Adrenal gland (tissue), 12 donors: Measurements from ENCODE around the gene FAM120C. TPM values are rescaled to one million over a fixed set of nuclear protein-coding genes. Genes with fewer than 3 reads are reported as not detected.

Experiments used
- DNase-seq, 7 donors: peaks; one replicate each; pipeline ENCODE4 v3.0.0-alpha.2; 2019 to 2020
- H3K27ac ChIP-seq, 5 donors: fragments of 200-600 bp; sonication (generic) in 4 of 5; 1 replicate in 3 of 5; 2 replicates in 2 of 5; pipeline versions ENCODE4 v1.5.1 to v1.8.0; 2016 to 2020; ENCODE audit warnings: mild to moderate bottlenecking in 1 of 5
- H3K27me3 ChIP-seq: fragments of 200-600 bp; 2 replicates; pipeline ENCODE4 v1.8.0; 2021
- H3K36me3 ChIP-seq, 2 donors: fragments of 200-600 bp; replicated peaks in 1 of 2; 1 replicate in 1 of 2; 2 replicates in 1 of 2; pipeline versions ENCODE4 v1.5.1 to v1.8.0; 2018 to 2022
- H3K4me1 ChIP-seq, 2 donors: fragments of 200-600 bp; replicated peaks in 1 of 2; 1 replicate in 1 of 2; 2 replicates in 1 of 2; pipeline versions ENCODE4 v1.5.1 to v1.8.0; 2018 to 2021
- H3K4me3 ChIP-seq, 4 donors: fragments of 200-600 bp; sonication (generic) in 3 of 4; one replicate each; pipeline ENCODE4 v1.5.1; 2016 to 2018
- H3K9me3 ChIP-seq, 3 donors: fragments of 200-600 bp; sonication (generic) in 1 of 3; replicated peaks in 1 of 3; 1 replicate in 2 of 3; 2 replicates in 1 of 3; pipeline versions ENCODE4 v1.5.1 to v1.8.0; 2016 to 2021
- POLR2A ChIP-seq, 2 donors: fragments of 450-650 bp; IDR thresholded peaks; one replicate each; pipeline ENCODE4 v1.6.1; 2017; ENCODE audit warnings: antibody characterized with exemption in 2 of 2, mild to moderate bottlenecking in 2 of 2, moderate library complexity in 1 of 2
- WGBS, 4 donors: extraction: QIAGEN DNeasy Blood & Tissue Kit in 2 of 4; methylation state at CpG; one replicate each; pipeline versions ENCODE4 v1.1.5 to v1.1.7; 2013 to 2017; 5-methylcytosine and 5-hydroxymethylcytosine counted together
- intact Hi-C, 2 donors: fragments of 100-400 bp; cut with DNase I; formaldehyde crosslinking; loops; one replicate each; pipeline versions ENCODE4 v1.14.1 to v1.15.0; 2022 to 2023
- polyA plus RNA-seq, 3 donors: library from polyadenylated mRNA; stranded (reverse); fragments of 200-250 nt in 2 of 3; fragments of 350-450 nt in 1 of 3; fragmentation: Illumina TruSeq in 1 of 3; extraction: RNeasy Lipid Tissue Mini Kit (QIAGEN cat#74804) in 1 of 3; gene quantifications; one replicate each; pipeline ENCODE4 v1.2.3, GENCODE V29; 2013 to 2014
- total RNA-seq, 9 donors: library from RNA; depleted of rRNA in 4 of 9; stranded (reverse); fragments of >200 nt in 4 of 9; fragments of 120-200 nt in 1 of 9; fragmentation: NEBNext Ultra II Directional in 1 of 9; extraction: Animal tissue kit (Norgen Biotek cat#: 25700) in 1 of 9; gene quantifications; one replicate each; pipeline versions ENCODE4 v1.1.0 to v1.2.4, GENCODE V29; 2013 to 2023
- TF ChIP-seq, protein P1 (sequence below), 6 experiments: fragments of 450-650 bp in 4 of 6; fragments of 200-600 bp in 2 of 6; sonication (generic) in 1 of 6; IDR thresholded peaks; 1 replicate in 5 of 6; 2 replicates in 1 of 6; pipeline versions ENCODE4 v1.5.1 to v1.8.0; 2016 to 2021; ENCODE audit warnings: antibody characterized with exemption in 6 of 6, mild to moderate bottlenecking in 2 of 6, moderate library complexity in 1 of 6
- donor health status: healthy with polysubstance abuse.
- donor health status: Bipolar disorder and iron deficiency.
- donor health status: DM: yes; HTN: yes; CAD: no.
- donor health status: DM: no; HTN: no; CAD: no.
- donor health status: DM: no; HTN: no; CAD: no.
- donor health status: DM: yes; HTN: yes; CAD: no.

Gene FAM120C
- total and polyA plus RNA-seq, 12 donors = 6.3 to 18.8 (median 12.3) TPM

DNA sequence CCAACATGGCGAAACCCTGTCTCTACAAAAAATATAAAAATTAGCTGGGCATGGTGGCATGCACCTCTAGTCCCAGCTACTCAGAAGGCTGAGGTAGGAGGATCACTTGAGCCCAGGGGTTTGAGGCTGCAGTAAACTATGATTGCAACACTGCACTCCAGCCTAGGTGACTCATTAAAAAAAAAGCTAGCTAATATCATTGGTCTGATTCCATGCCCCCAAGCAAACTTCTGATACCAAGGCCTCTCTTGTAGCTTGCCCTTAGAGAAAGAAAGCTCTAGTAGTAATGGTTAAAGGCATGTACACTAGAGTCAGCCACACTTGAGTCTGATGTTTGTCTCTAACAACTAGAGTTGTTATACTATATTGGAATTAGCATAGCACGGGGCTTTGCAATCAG, 106.2 kb downstream of the FAM120C start:
- no peak overlapping the region for H3K4me3 ChIP-seq
- no peaks in the 10 kb centered on the region for H3K9me3 ChIP-seq
- no peak overlapping the region for H3K27ac ChIP-seq
- no peaks in the 10 kb centered on the region for H3K27me3 ChIP-seq
- intact Hi-C loops = no loop called here
- H3K4me1 ChIP-seq = no peaks in the 10 kb centered on the region
- TF ChIP-seq POLR2A (IDR thresholded peaks at IDR 0.05) = no peak
- TF ChIP-seq, protein P1, sequence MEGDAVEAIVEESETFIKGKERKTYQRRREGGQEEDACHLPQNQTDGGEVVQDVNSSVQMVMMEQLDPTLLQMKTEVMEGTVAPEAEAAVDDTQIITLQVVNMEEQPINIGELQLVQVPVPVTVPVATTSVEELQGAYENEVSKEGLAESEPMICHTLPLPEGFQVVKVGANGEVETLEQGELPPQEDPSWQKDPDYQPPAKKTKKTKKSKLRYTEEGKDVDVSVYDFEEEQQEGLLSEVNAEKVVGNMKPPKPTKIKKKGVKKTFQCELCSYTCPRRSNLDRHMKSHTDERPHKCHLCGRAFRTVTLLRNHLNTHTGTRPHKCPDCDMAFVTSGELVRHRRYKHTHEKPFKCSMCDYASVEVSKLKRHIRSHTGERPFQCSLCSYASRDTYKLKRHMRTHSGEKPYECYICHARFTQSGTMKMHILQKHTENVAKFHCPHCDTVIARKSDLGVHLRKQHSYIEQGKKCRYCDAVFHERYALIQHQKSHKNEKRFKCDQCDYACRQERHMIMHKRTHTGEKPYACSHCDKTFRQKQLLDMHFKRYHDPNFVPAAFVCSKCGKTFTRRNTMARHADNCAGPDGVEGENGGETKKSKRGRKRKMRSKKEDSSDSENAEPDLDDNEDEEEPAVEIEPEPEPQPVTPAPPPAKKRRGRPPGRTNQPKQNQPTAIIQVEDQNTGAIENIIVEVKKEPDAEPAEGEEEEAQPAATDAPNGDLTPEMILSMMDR (IDR thresholded peaks at IDR 0.05) = no peak
- no peaks in the 10 kb centered on the region for H3K36me3 ChIP-seq
- 74 to 100% (median 90%) methylated on average over 1 to 2 of the region's 2 CpGs for WGBS, 4 donors
- peak in 1 of 7 donors; percentile 0 for DNase-seq

GRCh38 chrX:54074826-54075225, 108.2 kb downstream of the FAM120C start:
- no peak for TF ChIP-seq POLR2A (IDR thresholded peaks at IDR 0.05)
- TF ChIP-seq, protein P1 (IDR thresholded peaks at IDR 0.05) = no peak
- H3K27ac ChIP-seq = no peak overlapping the region
- WGBS, 4 donors = 87 to 98% (median 92%) methylated on average over 6 of the region's 6 CpGs
- no peaks in the 10 kb centered on the region for H3K27me3 ChIP-seq
- no peak for DNase-seq
- no peaks in the 10 kb centered on the region for H3K36me3 ChIP-seq
- H3K4me3 ChIP-seq = no peak overlapping the region
- H3K9me3 ChIP-seq = no peaks in the 10 kb centered on the region
- H3K4me1 ChIP-seq = no peaks in the 10 kb centered on the region
- intact Hi-C loops = no loop called here

DNA sequence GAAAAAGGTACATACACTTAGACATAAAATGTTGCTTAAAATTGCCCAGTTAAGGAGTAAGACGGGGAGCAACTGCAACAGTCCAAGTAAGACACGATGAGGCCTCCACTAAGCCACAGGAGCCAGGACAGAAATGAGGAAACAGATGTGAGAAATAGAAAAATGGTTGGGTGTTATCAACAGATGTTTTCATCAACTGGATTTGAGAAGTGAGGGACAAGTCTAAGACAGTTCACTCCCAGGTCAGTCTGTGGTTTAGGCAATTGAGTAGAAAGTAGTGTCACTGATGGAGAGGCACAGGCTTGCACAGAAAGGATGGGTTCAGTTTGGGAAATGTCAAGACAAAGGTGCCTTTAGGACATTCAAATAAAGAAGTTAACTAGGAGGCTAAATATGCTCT, 115.3 kb downstream of the FAM120C start:
- Histone ChIP-seq H3K9me3 (no peaks in the 10 kb centered on the region), H3K27me3 (no peaks in the 10 kb centered on the region), H3K4me3 (no peak overlapping the region), H3K27ac (no peak overlapping the region), H3K4me1 (no peaks in the 10 kb centered on the region), H3K36me3 (no peaks in the 10 kb centered on the region)
- intact Hi-C loops = no loop called here
- WGBS, 4 donors = 56 to 96% (median 66%) methylated on average over 2 of the region's 2 CpGs
- no peak for DNase-seq
- TF ChIP-seq, protein P1 (IDR thresholded peaks at IDR 0.05) = no peak
- no peak for TF ChIP-seq POLR2A (IDR thresholded peaks at IDR 0.05)

GRCh38 chrX:54066841-54067240, 116.2 kb downstream of the FAM120C start:
- no peak overlapping the region for H3K4me3 ChIP-seq
- H3K4me1 ChIP-seq = no peaks in the 10 kb centered on the region
- no peaks in the 10 kb centered on the region for H3K9me3 ChIP-seq
- intact Hi-C loops = no loop called here
- TF ChIP-seq, protein P1 (IDR thresholded peaks at IDR 0.05) = no peak
- TF ChIP-seq POLR2A (IDR thresholded peaks at IDR 0.05) = no peak
- no peak overlapping the region for H3K27ac ChIP-seq
- H3K27me3 ChIP-seq = no peaks in the 10 kb centered on the region
- no peak for DNase-seq
- no peaks in the 10 kb centered on the region for H3K36me3 ChIP-seq
